Progenitor cell of endocrine pancreas (in vitro differentiated cells): ENCODE results near the gene SND1. TPM values are rescaled to one million over a fixed set of nuclear protein-coding genes. Genes with fewer than 3 reads are reported as not detected.
A peak's percentile ranks its signal among the peaks of the same experiment; 100 is the strongest.

ENCODE experiments used
- DNase-seq: peaks from one replicate; pipeline ENCODE4 v3.0.0; 2021; ENCODE audit warnings: low spot score; ENCODE audit not compliant: unreplicated experiment
- H3K27ac Mint-ChIP-seq: 2 replicates; pipeline ENCODE4 v1.8.0; 2021; ENCODE audit warnings: mild to moderate bottlenecking, moderate library complexity, mixed read lengths
- H3K27me3 Mint-ChIP-seq: 2 replicates; pipeline ENCODE4 v1.8.0; 2021; ENCODE audit warnings: mixed read lengths
- H3K36me3 Mint-ChIP-seq: 2 replicates; pipeline ENCODE4 v1.8.0; 2022; ENCODE audit warnings: mixed read lengths; ENCODE audit not compliant: insufficient read depth
- H3K4me1 Mint-ChIP-seq: 2 replicates; pipeline ENCODE4 v1.8.0; 2021; ENCODE audit warnings: low read depth, mixed read lengths
- H3K4me3 Mint-ChIP-seq: 2 replicates; pipeline ENCODE4 v1.8.0; 2021; ENCODE audit warnings: low read depth, mild to moderate bottlenecking, moderate library complexity, mixed read lengths
- H3K9me3 Mint-ChIP-seq: 2 replicates; pipeline ENCODE4 v1.8.0; 2021; ENCODE audit warnings: low read depth, mixed read lengths
- total RNA-seq: library from RNA; stranded (reverse); gene quantifications from 2 replicates; pipeline ENCODE4 v1.2.1, GENCODE V29; 2021
- TF ChIP-seq, protein P1 (sequence below): fragments of 200-600 bp; sonication (generic); IDR thresholded peaks from one replicate; pipeline ENCODE4 v1.5.0; 2021; ENCODE audit warnings: antibody characterized with exemption, mild to moderate bottlenecking; ENCODE audit not compliant: unreplicated experiment

The SND1 gene
- total RNA-seq, 1 donor from 2014 or later: 213 TPM

DNA sequence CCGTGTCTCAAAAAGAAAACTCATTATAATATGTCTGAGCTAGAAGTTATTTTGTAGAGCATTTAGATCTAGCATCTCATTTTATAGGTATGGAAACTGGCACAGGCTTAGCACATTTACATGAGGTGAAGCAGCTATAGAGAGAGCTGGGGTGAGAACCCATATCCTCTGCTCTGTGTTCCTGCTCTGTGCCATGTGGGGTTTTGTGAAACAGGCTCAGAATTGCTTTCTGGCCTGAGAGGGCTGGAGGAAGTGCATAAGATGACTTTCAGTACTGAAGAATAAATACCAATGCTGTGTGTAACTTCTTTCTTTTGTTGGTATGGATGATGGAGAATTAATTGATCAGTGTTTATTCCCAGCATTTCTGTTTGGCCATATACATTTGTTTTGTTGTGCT, 220.1 kb downstream of the SND1 start:
- Mint-ChIP-seq H3K36me3 (no peaks in the 10 kb centered on the region), H3K27me3 (no peaks in the 10 kb centered on the region), H3K27ac (no peak overlapping the region), H3K9me3 (no peaks in the 10 kb centered on the region), H3K4me3 (no peak overlapping the region), H3K4me1 (no peaks in the 10 kb centered on the region)
- TF ChIP-seq, protein P1, sequence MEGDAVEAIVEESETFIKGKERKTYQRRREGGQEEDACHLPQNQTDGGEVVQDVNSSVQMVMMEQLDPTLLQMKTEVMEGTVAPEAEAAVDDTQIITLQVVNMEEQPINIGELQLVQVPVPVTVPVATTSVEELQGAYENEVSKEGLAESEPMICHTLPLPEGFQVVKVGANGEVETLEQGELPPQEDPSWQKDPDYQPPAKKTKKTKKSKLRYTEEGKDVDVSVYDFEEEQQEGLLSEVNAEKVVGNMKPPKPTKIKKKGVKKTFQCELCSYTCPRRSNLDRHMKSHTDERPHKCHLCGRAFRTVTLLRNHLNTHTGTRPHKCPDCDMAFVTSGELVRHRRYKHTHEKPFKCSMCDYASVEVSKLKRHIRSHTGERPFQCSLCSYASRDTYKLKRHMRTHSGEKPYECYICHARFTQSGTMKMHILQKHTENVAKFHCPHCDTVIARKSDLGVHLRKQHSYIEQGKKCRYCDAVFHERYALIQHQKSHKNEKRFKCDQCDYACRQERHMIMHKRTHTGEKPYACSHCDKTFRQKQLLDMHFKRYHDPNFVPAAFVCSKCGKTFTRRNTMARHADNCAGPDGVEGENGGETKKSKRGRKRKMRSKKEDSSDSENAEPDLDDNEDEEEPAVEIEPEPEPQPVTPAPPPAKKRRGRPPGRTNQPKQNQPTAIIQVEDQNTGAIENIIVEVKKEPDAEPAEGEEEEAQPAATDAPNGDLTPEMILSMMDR: no peak
- DNase-seq: no peak

- Mint-ChIP-seq H3K27me3 (no peaks in the 10 kb centered on the region), H3K4me1 (no peaks in the 10 kb centered on the region), H3K27ac (peak overlapping the region; percentile 34), H3K4me3 (no peak overlapping the region), H3K9me3 (no peaks in the 10 kb centered on the region), H3K36me3 (no peaks in the 10 kb centered on the region)
- no peak for DNase-seq
- TF ChIP-seq, protein P1: no peak
Observed at GRCh38 chr7:127873151-127873550, 221.2 kb downstream of the SND1 start.

- Mint-ChIP-seq H3K36me3 (no peaks in the 10 kb centered on the region), H3K4me1 (no peaks in the 10 kb centered on the region), H3K27me3 (no peaks in the 10 kb centered on the region), H3K27ac (no peak overlapping the region), H3K9me3 (no peaks in the 10 kb centered on the region), H3K4me3 (no peak overlapping the region)
- TF ChIP-seq, protein P1: no peak
- DNase-seq: no peak
Observed at GRCh38 chr7:127873715-127874636, 222.0 kb downstream of the SND1 start.

DNA sequence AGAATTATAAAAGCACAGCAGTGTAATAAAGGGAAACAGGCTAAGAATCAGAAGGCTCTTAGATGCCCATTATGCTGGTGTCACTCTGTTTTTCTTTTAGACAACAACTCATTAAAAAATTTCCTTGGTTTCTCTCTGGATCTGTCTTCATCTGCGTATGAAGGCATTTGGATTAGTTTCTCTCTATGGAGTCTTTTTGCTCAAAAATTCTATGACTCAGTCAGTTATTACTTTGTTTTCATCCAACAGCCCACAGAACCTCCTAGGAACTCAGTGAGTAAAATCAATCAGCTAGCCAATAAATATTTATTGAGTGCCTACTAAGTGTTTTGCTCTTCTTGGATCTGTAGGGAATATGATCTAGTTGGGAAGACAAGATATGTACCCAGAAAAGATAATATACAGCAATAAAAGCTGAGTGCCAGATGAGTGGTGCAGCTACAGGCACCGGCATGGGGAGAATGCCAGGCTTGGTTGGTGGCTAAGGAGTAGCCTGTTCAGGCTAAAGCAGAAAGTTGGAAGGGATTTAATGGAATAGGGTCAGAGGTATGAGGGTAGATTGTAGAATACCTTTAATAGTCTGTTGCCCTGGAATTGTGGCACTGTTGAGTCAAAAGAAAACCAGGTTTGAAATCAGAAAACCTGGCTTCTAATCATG, 223.1 kb downstream of the SND1 start:
- Mint-ChIP-seq H3K4me1 (no peaks in the 10 kb centered on the region), H3K36me3 (no peaks in the 10 kb centered on the region), H3K27me3 (no peaks in the 10 kb centered on the region), H3K9me3 (no peaks in the 10 kb centered on the region), H3K4me3 (no peak overlapping the region), H3K27ac (no peak overlapping the region)
- TF ChIP-seq, protein P1: no peak
- no peak for DNase-seq

DNA sequence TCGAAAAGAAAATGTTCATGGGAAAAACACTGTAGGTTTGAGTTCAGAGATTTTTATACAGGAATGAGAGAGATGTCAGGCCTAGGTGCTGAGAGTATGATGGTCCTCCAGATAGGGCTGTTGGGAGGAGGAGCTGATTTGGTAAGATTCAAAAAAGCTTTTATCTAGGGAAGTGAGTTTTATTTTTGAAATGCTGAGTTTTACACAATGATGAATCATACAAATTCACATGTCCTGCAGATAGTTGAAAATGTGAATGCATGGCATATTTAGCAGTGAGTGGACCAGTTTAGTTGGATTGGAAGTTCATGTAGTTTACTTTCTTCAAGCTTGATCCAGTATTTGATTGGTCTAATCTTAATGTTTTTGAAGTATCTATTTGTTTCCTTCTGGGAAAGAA, 224.4 kb downstream of the SND1 start:
- TF ChIP-seq, protein P1: no peak
- no peaks in the 10 kb centered on the region for H3K9me3 Mint-ChIP-seq
- DNase-seq: no peak
- no peak overlapping the region for H3K4me3 Mint-ChIP-seq
- no peaks in the 10 kb centered on the region for H3K4me1 Mint-ChIP-seq
- H3K27me3 Mint-ChIP-seq: no peaks in the 10 kb centered on the region
- no peaks in the 10 kb centered on the region for H3K36me3 Mint-ChIP-seq
- no peak overlapping the region for H3K27ac Mint-ChIP-seq
